Stimulated activated naive B cell treated with anti-CD40 and anti-IgM and Interleukin-4, amounts not matched to agents 10 μg/mL and 1 μg/mL and 100 μg/mL, for 72 hours (primary cell): ENCODE results near the gene CDON.
"Not testable (repeated sequence)": the region's sequence is repeated elsewhere in the genome, so short reads cannot be mapped to it uniquely, and the experiment has no call there.

Experiments
- ATAC-seq, 2 donors: fragments of 150-1000 bp; cut with Tn5 transposase; replicated peaks; 2 replicates each; pipeline ENCODE4 v1.10.0; 2021; ENCODE audit warnings: moderate library complexity in 1 of 2
- DNase-seq: peaks from one replicate; pipeline ENCODE4 v3.0.0; 2021
- H3K27ac Mint-ChIP-seq: one replicate; pipeline ENCODE4 v1.8.0; 2022; ENCODE audit warnings: mild to moderate bottlenecking, mixed read lengths
- H3K27me3 Mint-ChIP-seq, 2 donors: one replicate each; pipeline ENCODE4 v1.8.0; 2022; ENCODE audit warnings: mixed read lengths in 2 of 2
- H3K36me3 Mint-ChIP-seq, 2 donors: one replicate each; pipeline ENCODE4 v1.8.0; 2022; ENCODE audit warnings: mixed read lengths in 2 of 2, mild to moderate bottlenecking in 1 of 2
- H3K4me1 Mint-ChIP-seq, 2 donors: one replicate each; pipeline ENCODE4 v1.8.0; 2022; ENCODE audit warnings: mixed read lengths in 2 of 2, mild to moderate bottlenecking in 1 of 2
- H3K4me3 Mint-ChIP-seq, 2 donors: one replicate each; pipeline ENCODE4 v1.8.0; 2022; ENCODE audit warnings: mild to moderate bottlenecking in 2 of 2, mixed read lengths in 2 of 2, moderate library complexity in 1 of 2
- H3K9me3 Mint-ChIP-seq, 2 donors: one replicate each; pipeline ENCODE4 v1.8.0; 2022; ENCODE audit warnings: mixed read lengths in 2 of 2, mild to moderate bottlenecking in 1 of 2

The CDON gene

GRCh38 chr11:126011265-126011664 is 51.4 kb downstream of the CDON start:
- Mint-ChIP-seq H3K36me3 (no peaks in the 10 kb centered on the region), H3K27me3 (peaks cover 0 to 11% of the 10 kb centered on the region in 2 donors), H3K9me3 (no peaks in the 10 kb centered on the region), H3K4me3 (no peak overlapping the region), H3K4me1 (no peaks in the 10 kb centered on the region), H3K27ac (no peak overlapping the region)
- ATAC-seq (no peak), DNase-seq (no peak)

- DNase-seq: no peak
- H3K4me1 Mint-ChIP-seq: no peaks in the 10 kb centered on the region
- no peak overlapping the region for H3K4me3 Mint-ChIP-seq
- no peak overlapping the region for H3K27ac Mint-ChIP-seq
- no peaks in the 10 kb centered on the region for H3K9me3 Mint-ChIP-seq
- ATAC-seq: no peak
- H3K36me3 Mint-ChIP-seq: no peaks in the 10 kb centered on the region
- H3K27me3 Mint-ChIP-seq: peaks cover 0 to 11% of the 10 kb centered on the region in 2 donors
Observed at GRCh38 chr11:126008956-126009355, 53.7 kb downstream of the CDON start.

DNA sequence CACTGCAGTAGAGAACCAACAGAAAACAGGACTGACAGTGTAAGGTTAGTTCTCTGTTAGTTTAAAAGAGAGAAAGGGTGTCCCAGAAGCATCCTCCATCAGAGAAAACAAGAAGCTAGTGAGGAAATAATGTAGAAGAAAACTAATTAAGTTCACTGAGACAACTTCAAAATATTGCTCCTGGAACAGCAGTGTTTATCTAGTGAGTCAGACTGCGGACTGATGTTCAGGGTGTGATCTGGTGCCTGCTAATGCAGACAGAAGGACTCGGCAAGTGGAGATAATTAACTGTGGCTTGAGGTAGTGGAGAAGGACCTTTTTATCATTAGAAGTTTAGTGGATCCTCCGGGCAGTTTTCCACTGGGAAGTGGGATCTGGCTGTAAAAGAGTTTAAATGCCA is 55.4 kb downstream of the CDON start:
- ATAC-seq (no peak), DNase-seq (no peak)
- Mint-ChIP-seq H3K36me3 (no peaks in the 10 kb centered on the region), H3K27me3 (peaks cover 10 to 18% of the 10 kb centered on the region in 2 donors), H3K27ac (no peak overlapping the region), H3K9me3 (no peaks in the 10 kb centered on the region), H3K4me1 (no peaks in the 10 kb centered on the region), H3K4me3 (no peak overlapping the region)

GRCh38 chr11:126006068-126006467 is 56.6 kb downstream of the CDON start:
- H3K27ac Mint-ChIP-seq: no peak overlapping the region
- DNase-seq: no peak
- no peak overlapping the region for H3K4me3 Mint-ChIP-seq
- no peaks in the 10 kb centered on the region for H3K36me3 Mint-ChIP-seq
- H3K4me1 Mint-ChIP-seq: no peaks in the 10 kb centered on the region
- H3K9me3 Mint-ChIP-seq: no peaks in the 10 kb centered on the region
- H3K27me3 Mint-ChIP-seq: peaks cover 11 to 18% of the 10 kb centered on the region in 2 donors
- ATAC-seq: no peak

- ATAC-seq: no peak
- no peaks in the 10 kb centered on the region for H3K36me3 Mint-ChIP-seq
- no peaks in the 10 kb centered on the region for H3K4me1 Mint-ChIP-seq
- DNase-seq: no peak
- H3K27me3 Mint-ChIP-seq: peaks cover 10 to 11% of the 10 kb centered on the region in 2 donors
- H3K9me3 Mint-ChIP-seq: no peaks in the 10 kb centered on the region
- no peak overlapping the region for H3K27ac Mint-ChIP-seq
- no peak overlapping the region for H3K4me3 Mint-ChIP-seq
Observed at GRCh38 chr11:126002181-126002580, 60.5 kb downstream of the CDON start.

GRCh38 chr11:125999234-125999880 is 63.3 kb downstream of the CDON start:
- H3K36me3 Mint-ChIP-seq: no peaks in the 10 kb centered on the region

GRCh38 chr11:125998267-125998666 is 64.4 kb downstream of the CDON start:
- Mint-ChIP-seq H3K4me3 (no peak overlapping the region), H3K4me1 (no peaks in the 10 kb centered on the region)

More at GRCh38 chr11:125999234-125999880, 63.3 kb downstream of the CDON start:
- peaks cover 7 to 11% of the 10 kb centered on the region in 2 donors for H3K27me3 Mint-ChIP-seq
- DNase-seq (no peak), ATAC-seq (no peak)
- H3K4me3 Mint-ChIP-seq: no peak overlapping the region
- H3K9me3 Mint-ChIP-seq: no peaks in the 10 kb centered on the region
- H3K27ac Mint-ChIP-seq: no peak overlapping the region
- H3K4me1 Mint-ChIP-seq: no peaks in the 10 kb centered on the region

DNA sequence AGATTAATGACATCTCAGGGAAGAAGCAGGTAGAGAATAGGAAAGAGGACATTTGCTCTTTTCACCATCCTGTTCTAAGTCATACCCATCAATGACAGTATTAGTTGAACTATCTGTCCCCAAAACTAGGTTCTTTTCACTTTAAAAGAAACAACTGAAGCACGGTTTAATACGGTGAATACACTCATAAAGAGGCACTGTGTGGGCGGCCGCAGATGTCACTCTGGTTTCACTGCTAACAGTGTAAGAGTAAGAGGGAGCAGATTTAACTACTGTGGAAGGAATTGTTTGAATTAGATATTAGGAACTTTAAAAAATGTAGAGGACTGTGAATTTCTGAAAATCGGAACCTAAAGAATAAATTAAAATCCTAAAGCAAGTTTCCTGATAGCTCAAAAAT is 67.4 kb downstream of the CDON start:
- H3K9me3 Mint-ChIP-seq: no peaks in the 10 kb centered on the region
- DNase-seq: no peak
- H3K4me3 Mint-ChIP-seq: no peak overlapping the region
- ATAC-seq: peak; percentile 50 to 69
- H3K36me3 Mint-ChIP-seq: no peaks in the 10 kb centered on the region
- H3K4me1 Mint-ChIP-seq: no peaks in the 10 kb centered on the region
- no peak overlapping the region for H3K27ac Mint-ChIP-seq
- H3K27me3 Mint-ChIP-seq: peaks cover 2 to 5% of the 10 kb centered on the region in 2 donors

More at GRCh38 chr11:125998267-125998666, 64.4 kb downstream of the CDON start:
- ATAC-seq (no peak), DNase-seq (no peak)
- H3K9me3 Mint-ChIP-seq: no peaks in the 10 kb centered on the region
- H3K27ac Mint-ChIP-seq: no peak overlapping the region
- H3K36me3 Mint-ChIP-seq: no peaks in the 10 kb centered on the region
- peaks cover 7 to 13% of the 10 kb centered on the region in 2 donors for H3K27me3 Mint-ChIP-seq

DNA sequence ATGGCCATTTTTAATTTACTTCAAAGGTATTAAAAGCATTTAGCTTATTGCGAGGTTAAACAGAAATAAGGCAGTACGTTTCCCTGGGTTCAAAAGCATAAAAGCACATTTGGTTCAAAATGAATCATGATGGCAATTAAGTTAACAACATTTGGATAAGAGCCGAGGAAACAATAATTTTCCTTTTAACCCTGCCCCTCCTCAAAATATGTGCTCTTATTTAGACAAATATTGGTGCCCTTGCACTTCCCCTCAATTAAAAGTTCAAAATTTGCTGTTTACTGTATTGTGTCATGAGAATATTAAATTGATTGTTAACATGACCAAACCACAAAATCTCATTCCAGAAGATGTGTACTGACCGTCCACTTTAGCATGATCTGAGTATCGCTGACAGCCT is 68.2 kb downstream of the CDON start:
- H3K27ac Mint-ChIP-seq: no peak overlapping the region
- no peaks in the 10 kb centered on the region for H3K4me1 Mint-ChIP-seq
- H3K9me3 Mint-ChIP-seq: no peaks in the 10 kb centered on the region
- no peaks in the 10 kb centered on the region for H3K36me3 Mint-ChIP-seq
- ATAC-seq: no peak
- peaks cover 5 to 7% of the 10 kb centered on the region in 2 donors for H3K27me3 Mint-ChIP-seq
- DNase-seq: no peak
- no peak overlapping the region for H3K4me3 Mint-ChIP-seq

GRCh38 chr11:125992893-125993292 is 69.8 kb downstream of the CDON start:
- peaks cover 7 to 8% of the 10 kb centered on the region in 2 donors for H3K27me3 Mint-ChIP-seq
- no peaks in the 10 kb centered on the region for H3K4me1 Mint-ChIP-seq
- H3K36me3 Mint-ChIP-seq: no peaks in the 10 kb centered on the region
- DNase-seq (no peak), ATAC-seq (no peak)
- no peaks in the 10 kb centered on the region for H3K9me3 Mint-ChIP-seq
- no peak overlapping the region for H3K27ac Mint-ChIP-seq
- no peak overlapping the region for H3K4me3 Mint-ChIP-seq

GRCh38 chr11:125990244-125990643 is 72.4 kb downstream of the CDON start:
- ATAC-seq (no peak), DNase-seq (no peak)
- H3K4me3 Mint-ChIP-seq: no peak overlapping the region

GRCh38 chr11:125987066-125987641 is 75.5 kb downstream of the CDON start:
- Mint-ChIP-seq H3K4me1 (peaks cover 0 to 6% of the 10 kb centered on the region in 2 donors), H3K4me3 (no peak overlapping the region), H3K27ac (no peak overlapping the region), H3K36me3 (no peaks in the 10 kb centered on the region), H3K9me3 (no peaks in the 10 kb centered on the region), H3K27me3 (peaks cover 4 to 17% of the 10 kb centered on the region in 2 donors)
- no peak for ATAC-seq
- DNase-seq: no peak

More at GRCh38 chr11:125990244-125990643, 72.4 kb downstream of the CDON start:
- Mint-ChIP-seq H3K9me3 (no peaks in the 10 kb centered on the region), H3K27ac (no peak overlapping the region), H3K36me3 (no peaks in the 10 kb centered on the region), H3K4me1 (no peaks in the 10 kb centered on the region), H3K27me3 (peaks cover 9 to 12% of the 10 kb centered on the region in 2 donors)

GRCh38 chr11:125985956-125986355 is 76.7 kb downstream of the CDON start:
- H3K4me1 Mint-ChIP-seq, H3K27ac Mint-ChIP-seq, H3K9me3 Mint-ChIP-seq, DNase-seq, H3K36me3 Mint-ChIP-seq, ATAC-seq, H3K4me3 Mint-ChIP-seq: not testable (repeated sequence)
- H3K27me3 Mint-ChIP-seq: peaks cover 4 to 17% of the 10 kb centered on the region in 2 donors

- Mint-ChIP-seq H3K4me3 (no peak overlapping the region), H3K4me1 (peaks cover 0 to 6% of the 10 kb centered on the region in 2 donors), H3K9me3 (no peaks in the 10 kb centered on the region), H3K27me3 (peaks cover 3 to 10% of the 10 kb centered on the region in 2 donors), H3K36me3 (no peaks in the 10 kb centered on the region), H3K27ac (no peak overlapping the region)
- ATAC-seq: no peak
- no peak for DNase-seq
Observed at GRCh38 chr11:125982348-125982730, 80.3 kb downstream of the CDON start.

GRCh38 chr11:125980436-125980835 is 82.2 kb downstream of the CDON start:
- no peak overlapping the region for H3K27ac Mint-ChIP-seq
- no peak for ATAC-seq
- H3K36me3 Mint-ChIP-seq: no peaks in the 10 kb centered on the region
- peaks cover 0 to 6% of the 10 kb centered on the region in 2 donors for H3K4me1 Mint-ChIP-seq
- DNase-seq: no peak
- no peak overlapping the region for H3K4me3 Mint-ChIP-seq
- H3K27me3 Mint-ChIP-seq: peaks cover 6 to 7% of the 10 kb centered on the region in 2 donors
- no peaks in the 10 kb centered on the region for H3K9me3 Mint-ChIP-seq
